Tibial artery (tissue), 4 donors: ENCODE data around the gene SLC13A1.

Experiments
- DNase-seq, 2 donors: peaks; one replicate each; pipeline ENCODE4 v3.0.0-alpha.2; 2019
- H3K27ac ChIP-seq, 2 donors: fragments of 200-600 bp; sonication (generic) in 1 of 2; 1 replicate in 1 of 2; 2 replicates in 1 of 2; pipeline ENCODE4 v1.5.1; 2018 to 2019; ENCODE audit warnings: mild to moderate bottlenecking in 1 of 2
- H3K27me3 ChIP-seq, 2 donors: fragments of 200-600 bp; sonication (generic) in 1 of 2; one replicate each; pipeline versions ENCODE4 v1.5.1 to v1.6.0; 2016 to 2019
- H3K36me3 ChIP-seq, 3 donors: fragments of 200-600 bp; sonication (generic) in 2 of 3; one replicate each; pipeline ENCODE4 v1.5.1; 2016 to 2019; ENCODE audit warnings: mild to moderate bottlenecking in 2 of 3
- H3K4me1 ChIP-seq, 4 donors: fragments of 200-600 bp; sonication (generic) in 2 of 4; 1 replicate in 3 of 4; 2 replicates in 1 of 4; pipeline ENCODE4 v1.5.1; 2016 to 2019
- H3K4me3 ChIP-seq, 2 donors: fragments of 200-600 bp; sonication (generic) in 1 of 2; 1 replicate in 1 of 2; 2 replicates in 1 of 2; pipeline ENCODE4 v1.5.1; 2018 to 2019; ENCODE audit warnings: mild to moderate bottlenecking in 2 of 2
- H3K9me3 ChIP-seq, 3 donors: fragments of 200-600 bp; sonication (generic) in 1 of 3; one replicate each; pipeline ENCODE4 v1.5.1; 2016 to 2019
- CTCF ChIP-seq, 2 experiments: fragments of 200-600 bp in 1 of 2; fragments of 450-650 bp in 1 of 2; IDR thresholded peaks; one replicate each; pipeline ENCODE4 v1.5.1; 2017 to 2019; ENCODE audit warnings: antibody characterized with exemption in 2 of 2, mild to moderate bottlenecking in 1 of 2, moderate library complexity in 1 of 2
- intact Hi-C: fragments of 100-400 bp; cut with DNase I; formaldehyde crosslinking; loops from one replicate; pipeline ENCODE4 v1.15.0; 2023; ENCODE audit warnings: low total_unique reads

Gene SLC13A1

DNA sequence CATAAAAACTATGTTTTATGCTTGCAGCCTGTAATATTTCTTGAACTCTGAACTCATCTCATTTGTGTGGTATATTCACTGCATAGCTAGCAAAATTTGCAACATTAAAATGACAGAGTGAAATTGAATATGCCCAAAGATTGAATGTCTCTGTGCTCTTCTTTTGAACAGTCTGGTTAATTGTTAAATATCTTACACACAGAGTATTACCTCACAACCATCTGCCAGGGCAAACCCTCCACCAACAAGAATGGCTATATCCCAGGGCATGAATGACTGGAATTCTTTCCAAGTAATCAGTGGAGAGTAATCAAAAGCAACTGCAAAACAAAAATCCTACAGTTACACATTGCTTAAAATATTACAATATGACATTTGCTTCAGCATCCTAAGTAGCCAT, 76.9 kb downstream of the SLC13A1 start:
- Histone ChIP-seq H3K27ac (no peak overlapping the region), H3K36me3 (no peaks in the 10 kb centered on the region), H3K9me3 (no peaks in the 10 kb centered on the region), H3K4me1 (no peaks in the 10 kb centered on the region), H3K27me3 (no peaks in the 10 kb centered on the region), H3K4me3 (no peak overlapping the region)
- intact Hi-C loops = no loop called here
- no peak for DNase-seq
- TF ChIP-seq CTCF (IDR thresholded peaks at IDR 0.05) = no peak

GRCh38 chr7:123120286-123120685, 79.5 kb downstream of the SLC13A1 start:
- no peak for DNase-seq
- Histone ChIP-seq H3K9me3 (no peaks in the 10 kb centered on the region), H3K27me3 (no peaks in the 10 kb centered on the region), H3K36me3 (no peaks in the 10 kb centered on the region), H3K4me1 (no peaks in the 10 kb centered on the region), H3K4me3 (no peak overlapping the region), H3K27ac (no peak overlapping the region)
- TF ChIP-seq CTCF (IDR thresholded peaks at IDR 0.05) = no peak
- intact Hi-C loops = no loop called here

DNA sequence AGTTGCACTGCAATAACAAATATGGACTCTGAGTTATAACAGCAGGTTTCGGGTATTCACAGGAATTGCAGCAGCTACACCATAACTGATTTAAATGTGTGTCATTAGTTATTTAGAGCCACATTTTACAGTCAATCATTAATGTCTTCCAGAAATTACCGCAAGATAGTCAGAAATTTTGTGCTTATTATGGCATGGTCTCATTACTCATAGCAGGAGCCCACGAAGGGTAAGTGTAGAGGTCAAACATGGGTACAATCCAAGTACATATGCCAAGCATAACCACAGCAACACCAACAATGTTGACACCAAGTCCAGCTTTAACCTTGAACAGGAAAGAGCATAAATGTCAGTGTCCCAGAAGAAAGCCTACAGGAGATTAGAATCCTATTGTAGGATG, 84.4 kb downstream of the SLC13A1 start:
- no peaks in the 10 kb centered on the region for H3K36me3 ChIP-seq
- no peaks in the 10 kb centered on the region for H3K4me1 ChIP-seq
- no peak overlapping the region for H3K27ac ChIP-seq
- no peak for DNase-seq
- H3K9me3 ChIP-seq = peaks cover 0 to 4% (median 0%) of the 10 kb centered on the region in 3 donors
- H3K27me3 ChIP-seq = no peaks in the 10 kb centered on the region
- H3K4me3 ChIP-seq = no peak overlapping the region
- no peak for TF ChIP-seq CTCF (IDR thresholded peaks at IDR 0.05)
- intact Hi-C loops = no loop called here

GRCh38 chr7:123114288-123114687, 85.5 kb downstream of the SLC13A1 start:
- DNase-seq = no peak
- H3K4me3 ChIP-seq = no peak overlapping the region
- H3K27ac ChIP-seq = no peak overlapping the region
- intact Hi-C loops = no loop called here
- H3K4me1 ChIP-seq = no peaks in the 10 kb centered on the region
- H3K9me3 ChIP-seq = peaks cover 0 to 4% (median 0%) of the 10 kb centered on the region in 3 donors
- TF ChIP-seq CTCF (IDR thresholded peaks at IDR 0.05) = no peak
- no peaks in the 10 kb centered on the region for H3K36me3 ChIP-seq
- no peaks in the 10 kb centered on the region for H3K27me3 ChIP-seq

GRCh38 chr7:123112833-123113232, 86.9 kb downstream of the SLC13A1 start:
- Histone ChIP-seq H3K27me3 (no peaks in the 10 kb centered on the region), H3K9me3 (peaks cover 0 to 10% (median 0%) of the 10 kb centered on the region in 3 donors), H3K36me3 (no peaks in the 10 kb centered on the region), H3K27ac (no peak overlapping the region), H3K4me3 (no peak overlapping the region), H3K4me1 (no peaks in the 10 kb centered on the region)
- no peak for TF ChIP-seq CTCF (IDR thresholded peaks at IDR 0.05)
- DNase-seq = no peak
- intact Hi-C loops = no loop called here

- H3K27me3 ChIP-seq = no peaks in the 10 kb centered on the region
- no peak for DNase-seq
- no peak overlapping the region for H3K27ac ChIP-seq
- intact Hi-C loops = no loop called here
- no peak for TF ChIP-seq CTCF (IDR thresholded peaks at IDR 0.05)
- H3K9me3 ChIP-seq = no peaks in the 10 kb centered on the region
- no peak overlapping the region for H3K4me3 ChIP-seq
- no peaks in the 10 kb centered on the region for H3K4me1 ChIP-seq
- H3K36me3 ChIP-seq = no peaks in the 10 kb centered on the region
Observed at GRCh38 chr7:123099712-123100111, 100.1 kb downstream of the SLC13A1 start.
